GM19397 (cell line): ENCODE measurements around the gene CELF2.
A peak's percentile ranks its signal among the peaks of the same experiment; 100 is the strongest.

Experiments used
- ATAC-seq: cut with Tn5 transposase; IDR thresholded peaks from one replicate; pipeline ENCODE4 v1.9.1; 2021; ENCODE audit warnings: mild to moderate bottlenecking, moderate library complexity; ENCODE audit not compliant: unreplicated experiment

Gene CELF2

GRCh38 chr10:11091517-11092102 lies 73.9 kb downstream of the CELF2 start:
- no peak for ATAC-seq

GRCh38 chr10:11093771-11094736 lies 76.4 kb downstream of the CELF2 start:
- ATAC-seq = no peak

- no peak for ATAC-seq
Observed at GRCh38 chr10:11095374-11095801, 77.7 kb downstream of the CELF2 start.

DNA sequence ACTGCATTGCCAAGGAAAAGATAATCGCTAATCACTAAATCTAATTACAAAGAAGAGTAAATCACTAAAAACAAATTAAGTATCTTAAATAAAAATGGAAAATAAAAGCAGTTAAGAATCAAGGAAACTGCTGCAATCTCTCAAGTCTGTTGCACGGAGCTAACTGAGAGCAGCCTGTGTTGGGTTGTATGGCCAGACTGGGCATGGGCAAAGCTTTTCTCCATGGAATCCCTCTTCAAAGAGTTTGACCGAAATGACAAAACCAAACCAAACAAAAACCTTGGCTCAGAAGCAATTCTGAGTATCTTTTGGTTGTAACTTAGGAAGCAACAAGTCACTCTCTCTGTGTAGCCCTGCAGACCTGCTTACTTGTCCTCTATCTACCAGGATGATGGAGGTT lies 78.8 kb downstream of the CELF2 start:
- no peak for ATAC-seq

- ATAC-seq = no peak
Observed at GRCh38 chr10:11097686-11098085, 80.0 kb downstream of the CELF2 start.

- ATAC-seq = no peak
Observed at GRCh38 chr10:11098666-11099065, 81.0 kb downstream of the CELF2 start.

- no peak for ATAC-seq
Observed at GRCh38 chr10:11104772-11105675, 87.4 kb downstream of the CELF2 start.

- ATAC-seq = no peak
Observed at GRCh38 chr10:11105676-11106004, 88.0 kb downstream of the CELF2 start.

DNA sequence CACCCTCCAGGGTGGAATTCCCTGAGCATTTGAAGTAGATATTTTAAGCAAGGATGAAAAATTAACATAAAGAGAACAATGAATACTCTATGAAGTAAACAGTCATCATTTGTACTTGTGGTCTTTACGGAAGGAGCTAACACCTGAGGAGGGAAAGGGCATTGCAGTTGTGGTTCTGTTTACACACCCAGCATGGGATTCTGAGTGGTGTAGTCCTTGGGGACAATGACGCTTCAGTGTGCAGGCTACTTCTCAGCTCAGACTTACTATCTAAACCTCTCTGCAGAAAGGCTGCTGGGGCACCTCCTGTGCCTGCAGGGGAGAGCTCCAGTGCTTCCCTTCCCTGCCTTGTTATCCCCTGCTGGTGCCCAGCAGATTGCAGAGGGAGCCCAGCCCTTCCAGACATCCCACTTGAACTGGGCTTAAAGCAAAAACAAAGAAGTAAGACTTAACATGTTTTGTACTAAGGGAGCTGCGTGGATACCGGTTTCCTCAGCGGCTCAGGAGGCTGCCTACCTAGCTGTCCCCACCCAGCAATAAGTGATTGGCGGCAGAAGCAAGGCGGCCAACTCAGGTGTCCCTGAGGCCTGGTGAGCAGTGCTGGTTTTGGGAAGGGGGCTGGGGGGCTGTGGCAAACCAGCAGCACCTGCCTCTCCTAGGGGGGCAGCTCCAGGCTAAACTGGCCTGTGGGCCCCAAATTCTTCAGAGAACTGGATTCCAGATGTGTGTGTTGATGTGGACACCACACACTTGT lies 89.1 kb downstream of the CELF2 start:
- no peak for ATAC-seq

GRCh38 chr10:11107948-11108347 lies 90.3 kb downstream of the CELF2 start:
- no peak for ATAC-seq

DNA sequence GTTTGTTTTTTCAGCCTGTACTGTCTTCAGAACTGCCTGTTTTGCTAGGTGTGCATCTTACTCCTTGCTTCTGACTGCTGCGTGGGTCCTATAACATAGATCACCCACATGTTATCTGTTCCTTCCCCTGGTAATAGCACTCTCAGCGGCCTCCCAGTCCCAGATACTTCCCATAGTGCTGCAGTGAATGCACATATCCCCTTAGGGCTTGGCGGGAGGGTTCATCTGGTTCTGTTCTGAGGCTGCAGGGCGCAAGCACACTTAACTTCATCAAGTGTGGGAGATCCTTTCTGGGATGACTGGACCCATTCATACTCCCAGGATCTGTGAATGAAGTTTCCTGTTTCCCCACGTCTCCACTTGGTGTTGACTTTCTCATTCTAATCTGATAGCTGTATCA lies 90.7 kb downstream of the CELF2 start:
- no peak for ATAC-seq

GRCh38 chr10:11109590-11109989 lies 91.9 kb downstream of the CELF2 start:
- no peak for ATAC-seq

DNA sequence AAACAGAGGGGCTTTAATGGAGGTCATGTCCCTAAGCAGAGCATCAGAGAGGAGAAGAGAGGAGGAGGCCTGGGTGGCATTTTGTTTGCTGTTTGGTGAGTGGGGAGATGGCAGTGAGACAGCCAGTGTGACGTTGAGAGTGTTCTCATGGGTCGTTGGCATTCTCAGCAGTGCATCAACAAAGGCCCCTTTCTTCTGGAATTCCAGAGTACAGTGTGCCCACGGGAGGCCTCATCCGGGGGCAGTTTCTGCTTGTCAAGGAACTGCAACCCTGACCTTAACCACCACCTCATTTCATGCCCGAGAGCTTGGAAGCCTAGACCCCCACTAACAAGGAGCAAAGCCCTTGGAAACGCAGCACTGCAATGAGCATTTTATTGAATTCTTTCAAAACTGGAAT lies 92.9 kb downstream of the CELF2 start:
- ATAC-seq = no peak

DNA sequence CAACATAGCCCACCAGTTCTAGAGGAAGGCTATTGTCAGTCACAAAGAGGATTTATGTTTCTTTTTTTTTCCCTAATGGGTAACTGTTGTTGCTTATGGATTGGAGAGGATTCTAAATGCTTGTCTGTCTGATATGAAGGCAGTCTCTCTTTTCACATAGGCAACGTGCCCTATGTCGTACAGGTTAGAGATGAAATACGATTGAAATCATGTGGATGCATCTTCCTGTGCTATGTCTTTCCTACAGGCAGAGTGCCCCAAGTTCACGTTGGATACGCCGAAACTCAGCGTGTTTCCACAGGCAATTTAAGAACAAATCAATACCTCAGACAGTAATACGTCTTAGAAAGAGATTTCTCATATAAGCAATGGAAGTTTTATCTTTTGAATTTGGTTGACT lies 93.8 kb downstream of the CELF2 start:
- ATAC-seq = no peak

DNA sequence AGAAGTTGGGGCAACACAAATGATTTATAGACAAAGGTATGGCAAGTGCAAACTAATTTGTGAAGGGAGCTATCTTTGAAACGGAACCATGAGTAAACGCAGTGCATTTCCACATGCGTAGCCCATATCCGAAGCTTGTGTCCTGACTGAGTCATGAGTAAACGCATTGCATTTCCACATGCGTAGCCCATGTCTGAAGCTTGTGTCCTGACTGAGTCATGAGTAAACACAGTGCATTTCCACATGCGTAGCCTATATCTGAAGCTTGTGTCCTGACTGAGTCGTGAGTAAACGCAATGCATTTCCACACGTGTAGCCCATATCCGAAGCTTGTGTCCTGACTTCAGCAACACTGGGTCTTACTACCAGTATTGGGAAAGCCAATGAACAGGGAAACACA lies 95.0 kb downstream of the CELF2 start:
- ATAC-seq = no peak

- ATAC-seq = peak; percentile 71
Observed at GRCh38 chr10:11113156-11113555, 95.5 kb downstream of the CELF2 start.

GRCh38 chr10:11114269-11114668 lies 96.6 kb downstream of the CELF2 start:
- no peak for ATAC-seq

DNA sequence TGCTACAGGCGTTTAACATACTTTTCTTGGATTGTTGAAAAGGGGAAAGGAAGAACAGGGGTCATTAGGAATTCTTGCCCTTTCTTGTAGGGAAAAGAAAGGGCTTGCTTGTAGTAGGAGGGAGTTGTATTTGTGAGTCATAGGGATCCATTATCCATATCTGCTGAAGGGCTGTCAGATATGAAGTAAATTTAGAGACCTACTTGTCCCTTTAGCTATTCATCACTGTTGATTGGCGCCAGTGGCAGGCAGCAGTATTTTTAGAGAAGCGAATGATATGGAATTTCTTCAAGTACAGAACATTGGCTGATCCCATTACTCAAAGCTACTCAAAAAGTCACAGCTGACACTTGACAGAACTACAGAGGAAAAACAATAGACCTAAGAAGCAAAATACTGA lies 97.7 kb downstream of the CELF2 start:
- ATAC-seq = no peak

GRCh38 chr10:11116361-11116760 lies 98.7 kb downstream of the CELF2 start:
- ATAC-seq = no peak

- no peak for ATAC-seq
Observed at GRCh38 chr10:11116817-11117216, 99.1 kb downstream of the CELF2 start.

- no peak for ATAC-seq
Observed at GRCh38 chr10:11118686-11119085, 101.0 kb downstream of the CELF2 start.
